ENCODE results near the gene ATP6V0D1. TPM values are rescaled to one million over a fixed set of nuclear protein-coding genes. Genes with fewer than 3 reads are reported as not detected.

The ATP6V0D1 gene
- total RNA-seq, 1 experiment from 2014 or later = 48.6 TPM

DNA sequence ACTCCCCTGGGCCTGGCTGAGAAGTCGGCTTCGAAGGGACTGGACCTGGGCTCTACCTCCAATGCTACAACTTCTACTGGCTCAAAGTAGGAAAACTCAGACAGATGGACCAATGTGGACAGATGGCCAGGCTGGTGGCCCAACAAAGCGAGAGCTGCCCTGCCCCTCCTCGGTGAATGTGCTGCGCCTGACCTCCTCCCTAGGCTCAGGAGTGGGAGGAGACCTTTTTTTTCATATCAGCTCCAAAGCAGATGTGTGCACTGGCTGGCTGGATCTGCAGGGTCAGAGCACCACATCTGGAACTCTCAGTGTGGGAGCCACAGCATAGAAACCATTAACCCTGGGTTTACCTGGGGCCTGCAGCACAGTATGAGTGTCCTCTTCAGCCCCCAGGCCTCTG lies 20.8 kb downstream of the ATP6V0D1 start:
- Histone ChIP-seq H3K27ac (no peak overlapping the region), H3K36me3 (no peaks in the 10 kb centered on the region), H3K9me3 (replicated peaks) (no peaks in the 10 kb centered on the region), H3K27me3 (no peaks in the 10 kb centered on the region), H3K4me3 (no peak overlapping the region), H3K4me1 (no peaks in the 10 kb centered on the region)
- DNase-seq = no peak

DNA sequence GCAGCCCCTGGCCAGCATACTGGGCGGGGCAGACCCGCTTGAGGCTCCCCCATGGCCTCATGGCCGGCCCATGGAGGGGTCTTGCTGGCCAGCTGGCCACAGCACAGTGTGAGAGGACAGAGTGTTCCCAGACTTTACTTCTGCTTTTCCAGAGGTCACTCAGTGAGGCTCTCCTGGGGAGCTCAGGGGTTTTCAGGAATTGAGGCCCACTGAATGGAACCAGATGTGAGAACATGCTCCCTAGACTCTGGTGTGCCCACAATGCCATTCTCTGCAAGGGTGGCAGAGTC lies 21.2 kb downstream of the ATP6V0D1 start:
- Histone ChIP-seq H3K36me3 (no peaks in the 10 kb centered on the region), H3K9me3 (replicated peaks) (no peaks in the 10 kb centered on the region), H3K4me1 (no peaks in the 10 kb centered on the region), H3K27ac (no peak overlapping the region), H3K4me3 (no peak overlapping the region), H3K27me3 (no peaks in the 10 kb centered on the region)
- no peak for DNase-seq

DNA sequence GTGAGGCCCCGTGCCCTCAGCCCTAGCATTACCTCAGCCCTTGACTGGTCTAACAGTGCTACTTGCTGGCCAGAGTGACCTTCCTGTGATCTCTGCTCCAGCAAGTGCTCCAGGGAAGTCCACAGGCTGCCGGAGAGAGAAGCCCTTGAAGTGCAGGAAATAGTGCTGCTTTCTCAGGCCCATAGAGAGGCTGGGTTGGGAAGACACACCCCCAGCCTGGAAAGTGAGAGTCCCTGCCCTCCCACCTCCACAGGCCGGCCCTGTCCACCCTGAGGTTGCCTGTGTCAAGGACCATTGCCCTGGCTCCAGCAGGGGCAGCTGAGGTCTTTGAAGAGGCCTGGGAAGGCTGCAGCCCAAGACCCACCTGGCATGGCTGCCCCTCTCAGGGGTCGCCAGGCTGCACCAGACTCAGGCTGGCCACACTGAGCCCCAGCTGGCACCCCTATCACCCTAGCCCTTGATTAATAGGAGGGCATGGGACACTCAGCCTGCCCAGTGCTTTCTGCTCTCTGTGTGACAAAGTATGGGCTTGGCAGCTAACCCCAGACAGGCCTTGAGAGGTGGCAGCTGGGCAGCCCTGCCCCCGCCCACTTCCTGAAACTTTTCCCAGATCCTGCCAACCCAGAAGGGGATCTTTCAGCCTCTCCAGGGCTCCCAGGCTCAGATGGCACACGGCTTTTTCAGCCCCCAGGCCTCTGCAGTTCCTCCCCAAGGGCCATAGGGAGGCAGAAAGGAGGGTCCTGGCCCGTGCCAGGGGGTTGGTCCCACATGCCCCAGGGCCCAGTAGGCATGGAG lies 21.7 kb downstream of the ATP6V0D1 start:
- H3K4me1 ChIP-seq = no peaks in the 10 kb centered on the region

DNA sequence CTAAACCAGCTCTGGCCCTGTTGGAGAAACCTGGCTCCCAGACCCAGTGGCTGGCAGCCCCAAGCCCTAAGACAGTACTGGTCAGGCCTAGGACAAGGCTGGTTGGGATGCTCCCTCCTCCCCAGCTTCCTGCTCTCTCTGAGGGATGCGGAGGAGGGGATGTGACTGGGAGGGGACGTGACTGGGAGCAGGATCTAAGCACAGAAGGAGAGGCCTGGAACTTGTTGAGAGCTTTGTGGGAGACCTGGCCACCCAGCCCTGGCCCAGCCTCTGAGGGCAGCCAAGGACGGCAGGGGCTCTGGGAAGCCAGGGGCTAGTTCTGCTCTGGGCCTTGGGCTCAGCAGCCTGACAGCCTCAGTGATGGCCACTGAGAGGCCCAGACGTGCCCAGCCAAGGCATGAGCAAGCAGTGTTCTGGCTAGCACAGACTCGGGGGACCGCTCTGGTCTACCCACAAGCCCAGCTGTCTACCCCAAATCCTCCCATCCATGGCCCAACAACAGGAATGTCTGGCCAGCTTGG lies 22.8 kb downstream of the ATP6V0D1 start:
- Histone ChIP-seq H3K36me3 (peaks cover under 1% of the 10 kb centered on the region; the same call in 1 of the 2 replicates), H3K27ac (no peak overlapping the region), H3K9me3 (replicated peaks) (no peaks in the 10 kb centered on the region), H3K4me1 (no peaks in the 10 kb centered on the region), H3K4me3 (no peak overlapping the region), H3K27me3 (no peaks in the 10 kb centered on the region)
- DNase-seq = no peak

More for the DNA sequence above, 21.7 kb downstream of the ATP6V0D1 start:
- DNase-seq = no peak
- no peaks in the 10 kb centered on the region for H3K27me3 ChIP-seq
- H3K9me3 ChIP-seq (replicated peaks) = no peaks in the 10 kb centered on the region
- H3K27ac ChIP-seq = no peak overlapping the region
- H3K4me3 ChIP-seq = no peak overlapping the region
- H3K36me3 ChIP-seq = no peaks in the 10 kb centered on the region

DNA sequence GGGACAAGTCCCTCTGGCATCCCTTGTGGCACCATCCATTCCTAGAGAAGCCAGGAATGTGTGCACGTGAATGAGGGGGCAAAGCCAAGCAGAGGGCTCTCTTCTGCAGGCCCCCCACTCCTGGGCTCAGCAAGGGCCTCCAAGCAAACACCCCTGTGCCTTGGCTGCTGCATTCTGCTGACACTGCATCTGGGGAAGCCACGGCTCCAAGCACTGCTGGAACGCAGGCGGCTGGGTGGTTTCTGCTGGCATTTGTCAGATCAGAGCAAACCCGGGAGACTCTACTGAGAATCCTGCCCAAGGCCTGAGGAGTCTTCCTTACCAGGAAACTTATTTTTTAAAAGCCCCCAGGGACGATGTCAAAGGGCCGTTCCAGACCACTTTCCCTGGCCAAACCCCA lies 23.3 kb downstream of the ATP6V0D1 start:
- H3K27ac ChIP-seq = no peak overlapping the region
- no peaks in the 10 kb centered on the region for H3K9me3 ChIP-seq (replicated peaks)
- peaks cover 3% of the 10 kb centered on the region; the same call in 1 of the 2 replicates for H3K36me3 ChIP-seq
- no peak for DNase-seq
- no peaks in the 10 kb centered on the region for H3K4me1 ChIP-seq
- H3K27me3 ChIP-seq = no peaks in the 10 kb centered on the region
- no peak overlapping the region for H3K4me3 ChIP-seq

DNA sequence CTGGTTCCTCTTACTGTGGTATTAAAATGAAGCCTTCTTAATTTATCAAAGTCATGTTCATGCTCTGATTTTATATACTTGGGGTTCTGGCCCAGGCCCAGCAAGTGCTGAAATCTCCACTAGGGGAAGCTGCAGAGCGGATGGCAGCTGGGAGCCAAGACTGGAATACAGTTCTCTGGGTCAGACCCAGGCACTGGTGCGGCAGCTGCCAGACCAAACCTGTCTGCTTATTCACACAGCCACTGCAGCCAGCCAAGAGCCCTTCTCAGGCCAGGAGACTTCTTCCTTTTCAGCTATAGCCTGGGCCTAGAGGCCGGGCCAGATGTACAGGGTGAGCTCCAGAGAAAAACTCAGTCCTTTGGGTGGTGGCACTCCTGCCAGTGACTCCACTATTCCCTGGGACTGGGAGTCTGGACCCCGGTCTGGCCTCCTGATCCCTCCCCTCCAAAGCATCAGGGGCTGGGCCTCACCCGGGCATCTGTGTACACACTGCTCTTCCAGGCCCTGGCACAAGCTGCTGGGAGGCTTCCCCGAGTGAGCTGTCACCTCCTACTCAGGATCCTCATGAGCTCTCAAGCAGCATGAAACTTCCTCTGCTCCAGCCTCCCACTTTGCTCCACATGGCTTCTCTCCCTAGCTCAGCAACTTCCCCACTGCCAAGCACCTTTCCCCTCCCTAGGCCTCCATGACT lies 24.4 kb downstream of the ATP6V0D1 start:
- Histone ChIP-seq H3K9me3 (replicated peaks) (no peaks in the 10 kb centered on the region), H3K4me3 (no peak overlapping the region), H3K4me1 (no peaks in the 10 kb centered on the region), H3K36me3 (peaks cover 3% of the 10 kb centered on the region; the same call in 1 of the 2 replicates), H3K27ac (no peak overlapping the region), H3K27me3 (no peaks in the 10 kb centered on the region)
- DNase-seq = no peak

DNA sequence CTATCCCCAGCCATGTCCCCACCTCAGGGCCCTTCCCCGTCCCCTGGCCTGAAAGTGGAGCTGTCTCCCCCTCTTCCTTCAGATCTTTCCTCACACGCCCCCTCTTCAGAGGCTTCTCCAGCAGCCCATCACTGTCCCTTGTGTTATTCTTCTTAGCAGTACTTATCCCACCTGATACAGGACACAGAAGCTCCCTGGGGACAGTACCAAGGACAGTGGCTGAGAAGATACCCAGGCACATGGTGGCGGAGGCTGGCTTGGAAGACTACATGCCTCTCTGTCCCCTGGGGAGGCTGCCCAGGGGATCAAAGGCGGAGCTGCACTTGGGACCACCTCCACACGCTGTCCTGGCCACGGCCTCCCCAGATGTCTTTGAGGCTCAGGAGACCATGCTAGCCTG lies 26.1 kb downstream of the ATP6V0D1 start:
- Histone ChIP-seq H3K27me3 (no peaks in the 10 kb centered on the region), H3K9me3 (replicated peaks) (no peaks in the 10 kb centered on the region), H3K36me3 (peaks cover 3% of the 10 kb centered on the region; the same call in 1 of the 2 replicates), H3K4me3 (no peak overlapping the region), H3K4me1 (no peaks in the 10 kb centered on the region), H3K27ac (no peak overlapping the region)
- DNase-seq = no peak

DNA sequence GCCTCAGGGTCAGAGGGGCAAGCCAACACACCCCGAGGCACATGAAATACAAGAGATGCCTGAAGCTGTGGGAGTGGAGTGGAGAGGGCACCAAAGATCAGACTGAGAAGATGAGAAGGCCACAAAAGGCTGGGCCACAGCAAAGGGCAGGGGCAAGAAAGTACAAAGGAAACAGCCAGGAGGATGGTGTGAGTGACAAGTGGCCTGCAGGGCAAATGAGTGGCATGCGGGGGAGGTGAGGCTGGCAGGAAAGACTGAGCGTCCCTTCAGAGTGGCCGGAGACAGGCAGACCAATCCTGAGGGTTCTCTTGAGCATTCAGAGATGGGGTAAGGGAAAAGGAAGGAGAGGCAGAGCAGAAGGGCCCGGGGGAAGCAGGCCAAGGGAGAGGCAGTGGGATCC lies 26.9 kb downstream of the ATP6V0D1 start:
- DNase-seq = no peak
- no peak overlapping the region for H3K4me3 ChIP-seq
- no peaks in the 10 kb centered on the region for H3K27me3 ChIP-seq
- H3K4me1 ChIP-seq = peaks cover 6% of the 10 kb centered on the region
- H3K27ac ChIP-seq = no peak overlapping the region
- no peaks in the 10 kb centered on the region for H3K9me3 ChIP-seq (replicated peaks)
- peaks cover 3% of the 10 kb centered on the region; the same call in 1 of the 2 replicates for H3K36me3 ChIP-seq

DNA sequence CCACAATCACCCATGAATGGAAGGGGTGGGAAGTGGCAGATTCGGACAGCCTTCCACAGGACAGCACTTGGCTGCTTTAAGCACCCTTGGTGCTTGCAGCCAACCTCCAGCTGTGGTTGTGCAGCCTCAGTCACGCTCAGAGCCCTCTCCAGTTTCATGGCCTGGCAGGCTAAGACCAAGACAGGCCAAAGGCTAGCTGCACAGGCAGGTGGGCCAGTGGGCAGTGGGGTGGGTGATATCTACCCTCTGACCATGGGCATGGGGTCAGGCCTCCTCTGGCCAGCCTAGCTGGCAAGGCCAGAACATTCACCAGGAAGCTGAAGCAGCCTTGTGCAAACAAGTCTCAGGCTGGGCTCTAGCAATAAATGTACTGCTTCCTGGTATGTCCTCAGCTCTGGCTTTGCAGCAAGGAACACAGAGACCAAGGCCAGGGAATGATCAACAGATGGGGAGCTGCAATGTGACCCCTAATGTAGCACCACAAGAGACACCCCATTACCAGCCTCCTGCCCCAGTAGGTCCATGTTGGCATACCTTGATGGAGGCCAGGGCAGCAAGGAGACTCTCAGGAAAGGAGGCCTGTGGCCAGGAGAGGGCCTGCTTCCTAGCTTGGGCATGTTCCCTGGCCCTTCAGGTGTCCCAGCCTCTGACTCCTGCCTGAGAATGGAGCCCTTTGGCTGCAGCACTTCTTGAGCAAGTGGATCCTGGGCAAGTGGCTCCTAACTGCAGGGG lies 29.1 kb downstream of the ATP6V0D1 start:
- H3K4me1 ChIP-seq = peaks cover 16% of the 10 kb centered on the region
- DNase-seq = no peak
- H3K27me3 ChIP-seq = no peaks in the 10 kb centered on the region
- H3K36me3 ChIP-seq = peaks cover 3% of the 10 kb centered on the region; the same call in 1 of the 2 replicates
- H3K9me3 ChIP-seq (replicated peaks) = no peaks in the 10 kb centered on the region
- H3K4me3 ChIP-seq = no peak overlapping the region
- H3K27ac ChIP-seq = no peak overlapping the region

DNA sequence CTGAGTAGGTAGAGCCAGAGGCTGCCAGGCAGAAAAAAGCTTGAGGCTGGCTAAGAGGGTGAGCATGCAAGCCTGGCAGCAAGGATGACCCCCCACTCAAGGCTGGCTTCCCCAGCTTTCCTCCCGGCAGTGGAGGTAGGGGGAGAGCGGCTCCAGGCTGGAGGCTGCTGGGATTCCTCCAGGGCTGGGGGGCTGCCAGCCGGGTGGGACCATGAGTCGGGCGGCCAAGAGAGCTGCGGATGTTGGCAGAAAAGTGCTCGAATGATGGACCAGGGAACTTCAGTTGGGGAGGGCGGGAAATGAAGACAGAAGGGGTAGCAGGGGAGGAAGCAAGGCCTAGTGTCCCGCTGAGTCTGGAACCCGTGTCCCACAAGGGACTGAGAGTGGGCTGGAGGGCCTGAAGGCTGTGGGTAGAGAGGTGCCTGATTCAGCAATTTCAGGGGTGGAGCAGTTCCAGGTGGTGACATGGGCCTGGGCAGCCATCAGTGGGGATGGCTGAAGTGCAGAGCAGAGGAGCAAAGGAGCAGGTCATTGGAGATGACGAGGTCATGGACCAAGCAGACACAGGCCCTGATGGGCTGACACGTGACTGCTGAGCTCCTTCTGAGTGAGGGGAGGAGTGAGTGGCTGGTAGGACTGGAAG lies 29.8 kb downstream of the ATP6V0D1 start:
- peaks cover 18% of the 10 kb centered on the region for H3K4me1 ChIP-seq
- no peaks in the 10 kb centered on the region for H3K27me3 ChIP-seq
- no peak overlapping the region for H3K27ac ChIP-seq
- peaks cover 3% of the 10 kb centered on the region; the same call in 1 of the 2 replicates for H3K36me3 ChIP-seq
- H3K9me3 ChIP-seq (replicated peaks) = no peaks in the 10 kb centered on the region
- no peak for DNase-seq
- H3K4me3 ChIP-seq = no peak overlapping the region

DNA sequence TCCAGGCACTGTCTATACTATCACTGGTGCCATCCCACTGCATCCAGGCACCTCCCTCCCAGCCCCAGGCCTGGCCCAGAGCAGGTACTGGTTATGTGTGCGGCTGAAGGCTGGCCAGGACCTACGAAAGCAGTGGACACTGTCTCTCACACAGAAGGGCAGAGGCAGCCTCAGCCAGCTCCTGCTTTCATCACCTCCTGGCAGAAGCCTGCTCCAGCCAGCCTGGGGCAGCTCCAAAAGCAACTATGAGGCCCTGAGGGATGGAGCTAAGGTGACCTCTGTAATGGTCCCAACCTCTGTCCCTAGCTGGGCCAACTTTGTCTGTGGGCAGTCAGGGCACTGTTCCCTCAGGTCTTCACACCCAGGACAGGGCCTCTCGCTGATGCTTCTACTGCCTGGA lies 31.2 kb downstream of the ATP6V0D1 start:
- Histone ChIP-seq H3K36me3 (peaks cover 3% of the 10 kb centered on the region; the same call in 1 of the 2 replicates), H3K9me3 (replicated peaks) (no peaks in the 10 kb centered on the region), H3K4me3 (no peak overlapping the region), H3K4me1 (peaks cover 18% of the 10 kb centered on the region), H3K27me3 (no peaks in the 10 kb centered on the region), H3K27ac (no peak overlapping the region)
- DNase-seq = no peak

DNA sequence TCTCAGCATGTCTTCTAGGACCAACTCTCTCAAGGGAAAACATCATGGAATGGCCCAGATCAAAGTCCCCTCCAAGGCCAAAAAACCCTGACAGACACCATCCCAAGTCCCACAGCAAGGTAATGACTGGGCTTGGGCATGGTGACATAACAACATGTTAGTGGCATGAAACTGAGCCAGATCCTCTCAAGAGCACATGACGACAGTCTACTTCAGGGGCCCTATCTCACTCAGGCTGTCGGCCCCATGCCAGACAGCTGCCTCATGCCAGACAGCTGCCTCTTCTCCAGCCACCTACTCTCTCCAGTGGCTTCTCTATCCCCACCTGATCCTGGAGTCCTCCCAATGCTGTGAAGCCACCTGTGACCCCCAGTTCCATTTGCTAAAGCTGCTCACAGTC lies 31.6 kb downstream of the ATP6V0D1 start:
- Histone ChIP-seq H3K27me3 (no peaks in the 10 kb centered on the region), H3K36me3 (peaks cover 3% of the 10 kb centered on the region; the same call in 1 of the 2 replicates), H3K9me3 (replicated peaks) (no peaks in the 10 kb centered on the region), H3K4me1 (peaks cover 18% of the 10 kb centered on the region), H3K4me3 (no peak overlapping the region), H3K27ac (no peak overlapping the region)
- peak in 1 of 2 experiments; percentile 44 for DNase-seq

DNA sequence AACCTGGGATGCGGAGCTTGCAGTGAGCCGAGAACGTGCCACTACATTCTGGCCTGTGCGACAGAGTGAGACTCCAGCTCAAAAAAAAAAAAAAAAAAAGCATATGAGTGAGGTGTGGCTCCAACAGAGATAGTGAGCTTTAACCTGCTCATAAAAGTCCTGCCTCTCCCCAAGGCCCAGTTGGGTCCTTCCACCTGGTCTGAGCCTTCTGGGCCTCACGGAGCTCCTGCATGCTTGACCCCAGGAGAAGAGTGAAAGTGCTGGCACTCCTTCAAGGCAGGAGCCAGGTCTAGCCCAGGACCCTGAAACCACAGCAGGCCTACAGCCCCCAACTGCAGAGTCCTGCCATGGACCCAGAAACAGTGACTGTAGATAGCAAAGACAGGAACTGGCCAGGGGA lies 32.4 kb downstream of the ATP6V0D1 start:
- peaks cover 3% of the 10 kb centered on the region; the same call in 1 of the 2 replicates for H3K36me3 ChIP-seq
- no peaks in the 10 kb centered on the region for H3K27me3 ChIP-seq
- DNase-seq = no peak
- H3K27ac ChIP-seq = no peak overlapping the region
- H3K4me1 ChIP-seq = peaks cover 18% of the 10 kb centered on the region
- H3K9me3 ChIP-seq (replicated peaks) = no peaks in the 10 kb centered on the region
- no peak overlapping the region for H3K4me3 ChIP-seq

DNA sequence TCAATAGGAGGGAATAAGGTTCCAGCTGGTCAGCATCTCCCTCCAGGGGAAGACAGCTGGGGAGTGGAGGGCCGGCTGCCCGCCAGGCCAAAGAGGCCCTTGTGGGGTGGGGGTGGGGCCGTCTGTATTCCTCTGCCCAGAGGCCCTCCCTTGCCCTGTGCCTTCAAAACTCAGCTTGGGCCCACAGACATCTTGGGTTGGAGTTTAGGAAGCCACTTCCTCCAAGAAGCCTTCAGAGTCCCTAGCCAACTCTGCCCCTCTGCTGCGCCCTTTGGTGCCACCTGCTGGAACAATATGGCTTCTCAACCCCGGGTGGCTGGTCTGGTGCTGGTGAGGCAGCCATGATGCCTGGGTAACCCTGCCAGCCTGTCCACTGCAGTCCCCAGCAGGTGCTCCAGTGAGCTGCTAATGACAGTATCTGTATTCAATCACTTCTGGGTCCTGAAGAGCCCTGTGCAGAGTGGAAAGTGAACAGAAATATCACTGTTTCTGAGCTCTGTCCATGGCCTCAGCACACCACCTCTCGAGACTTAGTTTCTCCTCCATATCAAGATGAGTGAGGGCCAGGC lies 33.4 kb downstream of the ATP6V0D1 start:
- no peaks in the 10 kb centered on the region for H3K9me3 ChIP-seq (replicated peaks)
- H3K4me3 ChIP-seq = no peak overlapping the region
- peak; percentile 69 to 82 for DNase-seq
- no peaks in the 10 kb centered on the region for H3K27me3 ChIP-seq
- peak overlapping the region; percentile 39 for H3K27ac ChIP-seq
- peaks cover 18% of the 10 kb centered on the region for H3K4me1 ChIP-seq
- no peaks in the 10 kb centered on the region for H3K36me3 ChIP-seq

Data from SJCRH30 (cell line).